K562 (cell line): ENCODE measurements around the gene COL15A1. TPM values are rescaled to one million over a fixed set of nuclear protein-coding genes. Genes with fewer than 3 reads are reported as not detected.
A peak's percentile ranks its signal among the peaks of the same experiment; 100 is the strongest.
"Not testable (repeated sequence)": the region's sequence is repeated elsewhere in the genome, so short reads cannot be mapped to it uniquely, and the experiment has no call there.

Experiments
- ATAC-seq: fragments of 200-7000 bp; cut with Tn5 transposase; 3 replicates; pipeline ENCODE4 v1.9.1; 2020; ENCODE audit warnings: moderate library complexity
- BruUV-seq: library from RNA; stranded (reverse); fragments of 400-500 nt; replicated peaks from 2 replicates; lab custom pipeline; 2021; lab: Mats Ljungman, UMichigan
- CTCF ChIA-PET: fragments of 300-600 bp; formaldehyde crosslinking; extraction: SDS; loops from one replicate; lab custom pipeline; 2021; ENCODE audit warnings: low intra/inter-chr PET ratio; lab: Yijun Ruan, JAX
- POLR2A ChIA-PET: fragments of 300-600, 350-650 bp; sonication (Branson Sonifier 250); formaldehyde crosslinking; extraction: SDS; loops from one replicate; lab custom pipeline; 2021; ENCODE audit warnings: antibody characterized with exemption, inconsistent platforms; lab: Yijun Ruan, JAX
- DNase-seq, 4 experiments: peaks; one replicate each; pipeline versions ENCODE4 v3.0.0 to v3.0.0-alpha.2; 2011 to 2018; ENCODE audit warnings: low spot score in 3 of 4, mixed read lengths in 3 of 4; ENCODE audit errors: extremely low read depth in 1 of 4
- FAIRE-seq: peaks from 2 replicates; lab custom pipeline; 2011; peaks lifted over from hg19 to GRCh38; lab: Jason Lieb, UNC
- H2AFZ ChIP-seq: 2 replicates; pipeline ENCODE4 v1.6.0; 2011; ENCODE audit warnings: low read depth, low read length, control low read depth, inconsistent platforms
- H3K27ac ChIP-seq: fragments of 200-600 bp; 3 replicates; pipeline ENCODE4 v1.8.0; 2011; ENCODE audit warnings: low read depth, mild to moderate bottlenecking, control low read depth, inconsistent platforms, low read length, moderate library complexity, mixed read lengths; ENCODE audit errors: extremely low read depth
- H3K27me3 ChIP-seq, 2 experiments: fragments of 300-600 bp in 1 of 2; 2 replicates in 1 of 2; 3 replicates in 1 of 2; pipeline versions ENCODE4 v1.6.0 to v1.8.0; 2011; ENCODE audit warnings: inconsistent platforms in 2 of 2, low read length in 2 of 2, mild to moderate bottlenecking in 1 of 2, mixed read lengths in 1 of 2, moderate library complexity in 1 of 2; ENCODE audit not compliant: control insufficient read depth in 2 of 2, insufficient read depth in 2 of 2
- H3K36me3 ChIP-seq: fragments of 300-600 bp; 3 replicates; pipeline ENCODE4 v1.8.0; 2011; ENCODE audit warnings: mild to moderate bottlenecking, low read length, inconsistent platforms; ENCODE audit not compliant: control insufficient read depth, insufficient read depth
- H3K4me1 ChIP-seq, 2 experiments: fragments of 200-600 bp in 1 of 2; replicated peaks in 1 of 2; 2 replicates in 1 of 2; 3 replicates in 1 of 2; pipeline versions ENCODE4 v1.5.1 to v1.8.0; 2011; ENCODE audit warnings: inconsistent platforms in 2 of 2, low read length in 2 of 2, mild to moderate bottlenecking in 1 of 2, mixed read lengths in 1 of 2, moderate library complexity in 1 of 2; ENCODE audit not compliant: control insufficient read depth in 2 of 2, insufficient read depth in 2 of 2
- H3K4me2 ChIP-seq: 2 replicates; pipeline ENCODE4 v1.6.1; 2011; ENCODE audit warnings: low read length, control low read depth, inconsistent platforms, mixed read lengths; ENCODE audit not compliant: insufficient read depth
- H3K4me3 ChIP-seq: fragments of 200-600 bp; sonication (generic), shearing (Covaris generic); 2 replicates; pipeline ENCODE4 v1.5.1; 2016; ENCODE audit warnings: control low read depth, inconsistent platforms
- H3K79me2 ChIP-seq: fragments of 200-600 bp; 3 replicates; pipeline ENCODE4 v1.8.0; 2011; ENCODE audit warnings: low read length, inconsistent platforms; ENCODE audit not compliant: control insufficient read depth, insufficient read depth
- H3K9ac ChIP-seq, 2 experiments: 2 replicates each; pipeline versions ENCODE4 v1.6.0 to v1.6.1; 2011; ENCODE audit warnings: low read depth in 2 of 2, low read length in 2 of 2, control low read depth in 1 of 2, inconsistent platforms in 1 of 2, mild to moderate bottlenecking in 1 of 2, mixed read lengths in 1 of 2; ENCODE audit not compliant: insufficient read depth in 1 of 2
- H3K9me1 ChIP-seq: one replicate; pipeline ENCODE4 v1.6.0; 2011; ENCODE audit warnings: inconsistent platforms, mild to moderate bottlenecking, low read length, moderate library complexity; ENCODE audit not compliant: control insufficient read depth, insufficient read depth
- H3K9me3 ChIP-seq: replicated peaks from 2 replicates; pipeline ENCODE4 v1.5.1; 2011; ENCODE audit warnings: low read depth, low read length, inconsistent platforms; ENCODE audit not compliant: control insufficient read depth, insufficient read depth
- H4K20me1 ChIP-seq: replicated peaks from 2 replicates; pipeline ENCODE4 v1.6.1; 2011; ENCODE audit warnings: low read length, inconsistent platforms, mixed read lengths; ENCODE audit not compliant: control insufficient read depth, insufficient read depth
- CBX3 ChIP-seq, 2 experiments: IDR thresholded peaks; 1 replicate in 1 of 2; 2 replicates in 1 of 2; pipeline ENCODE4 v1.6.1; 2012; ENCODE audit warnings: inconsistent platforms in 2 of 2, low read length in 2 of 2, borderline replicate concordance in 1 of 2, control low read depth in 1 of 2
- MYBL2 ChIP-seq, 2 experiments: fragments of 450-650 bp in 1 of 2; sonication (generic) in 1 of 2; formaldehyde crosslinking in 1 of 2; IDR thresholded peaks; 2 replicates each; pipeline versions ENCODE4 v1.6.1 to v1.8.1; 2017 to 2022; ENCODE audit warnings: borderline replicate concordance in 1 of 2, inconsistent platforms in 1 of 2, low read depth in 1 of 2, mild to moderate bottlenecking in 1 of 2, missing genetic modification reagents in 1 of 2, moderate library complexity in 1 of 2
- NR2C2 ChIP-seq, 2 experiments: fragments of 200-800 bp in 1 of 2; sonication (Bioruptor generic) in 1 of 2; sonication (generic) in 1 of 2; formaldehyde crosslinking in 1 of 2; IDR thresholded peaks; 2 replicates each; pipeline versions ENCODE4 v1.6.1 to v1.8.0; 2016 to 2022; ENCODE audit warnings: mild to moderate bottlenecking in 1 of 2, missing compliant biosample characterization in 1 of 2, missing genetic modification characterization in 1 of 2, missing genetic modification reagents in 1 of 2
- RCOR1 ChIP-seq, 2 experiments: IDR thresholded peaks; 2 replicates each; pipeline ENCODE4 v1.6.1; 2012; ENCODE audit warnings: low read depth in 2 of 2, low read length in 2 of 2, borderline replicate concordance in 1 of 2, improper control_type of control experiment in 1 of 2
- STAT5B ChIP-seq: fragments of 250-450 bp; sonication (Bioruptor Pico); IDR thresholded peaks from 2 replicates; pipeline ENCODE4 v1.8.0; 2021; ENCODE audit warnings: mild to moderate bottlenecking, inconsistent platforms
- ZFP36 ChIP-seq: fragments of 150-350 bp; IDR thresholded peaks from 2 replicates; pipeline ENCODE4 v1.6.1; 2018; ENCODE audit warnings: low read length, low read depth; ENCODE audit not compliant: partially characterized antibody
- ZNF384 ChIP-seq: IDR thresholded peaks from 2 replicates; pipeline ENCODE4 v1.6.1; 2012; ENCODE audit warnings: low read depth, low read length, improper control_type of control experiment
- WGBS: fragments of 100-300 bp; shearing (Covaris generic); methylation state at CpG from one replicate; pipeline ENCODE4 v1.1.6; 2016; ENCODE audit warnings: low coverage, mixed read lengths; ENCODE audit not compliant: insufficient coverage; ENCODE audit errors: missing lambda C conversion rate; 5-methylcytosine and 5-hydroxymethylcytosine counted together
- in situ Hi-C: fragments of 300-500 bp; cut with MboI; formaldehyde crosslinking; loops from 4 replicates; pipeline ENCODE4 v1.15.0; 2018; ENCODE audit warnings: inconsistent platforms, mixed read lengths
- intact Hi-C: fragments of 100-400 bp; cut with micrococcal nuclease; formaldehyde crosslinking; loops from 2 replicates; pipeline ENCODE4 v1.14.2; 2022
- polyA plus RNA-seq, 8 experiments: library from polyadenylated mRNA; depleted of rRNA in 4 of 8; stranded (reverse) in 5 of 8; unstranded in 3 of 8; fragments of >200 nt; fragmentation: Nextera tagmentation in 2 of 8; fragmentation: Illumina TruSeq in 1 of 8; extraction: Ambion mirVana in 2 of 8; extraction: Trizol in 1 of 8; gene quantifications; 2 replicates each; pipeline versions ENCODE4 v1.2.1 to v1.2.3, GENCODE V29; 2011 to 2014; ENCODE audit warnings: inconsistent platforms in 1 of 8, missing spikeins in 1 of 8
- total RNA-seq, 7 experiments: library from RNA; depleted of rRNA in 6 of 7; stranded (reverse); fragments of >200 nt in 6 of 7; fragmentation: Illumina TruSeq in 2 of 7; extraction: Trizol in 2 of 7; gene quantifications; 2 replicates each; pipeline versions ENCODE4 v1.2.1 to v1.2.3, GENCODE V29; 2011 to 2021; ENCODE audit warnings: low replicate concordance in 1 of 7
- TF ChIP-seq, protein P1 (sequence below): fragments of 450-650 bp; IDR thresholded peaks from 2 replicates; pipeline ENCODE4 v1.6.1; 2016; ENCODE audit warnings: missing biosample characterization, missing genetic modification characterization

The COL15A1 gene
- total and polyA plus RNA-seq, 9 of the 15 experiments (the other 6 are each of a cell fraction or from before 2014, with no cell fraction given) = 0.46 to 5.1 (median 2.6) TPM

GRCh38 chr9:99010393-99010792, 66.7 kb downstream of the COL15A1 start:
- H4K20me1 ChIP-seq; DNase-seq; ATAC-seq; H3K9me3 ChIP-seq; H3K4me3 ChIP-seq; H3K9me1 ChIP-seq; H3K27ac ChIP-seq; H3K36me3 ChIP-seq; H3K9ac ChIP-seq; H3K27me3 ChIP-seq; BruUV-seq; CTCF ChIA-PET; H3K79me2 ChIP-seq; TF ChIP-seq NR2C2 (CRISPR knock-in tag; IDR thresholded peaks at IDR 0.05): not testable (repeated sequence)
- WGBS = 28% methylated on average over 8 of the region's 8 CpGs
- peaks cover 10 to 32% of the 10 kb centered on the region in 2 experiments for H3K4me1 ChIP-seq
- peak overlapping the region; percentile 14 for H2AFZ ChIP-seq
- in situ Hi-C loops = loop anchor here (10.0 kb wide), 1 partner anchor 124 kb away; no protein-coding TSS in a partner anchor
- peak; percentile 46 for FAIRE-seq
- POLR2A ChIA-PET = interaction anchor here (0.6 to 1.0 kb wide), 2 partner anchors 12 to 146 kb away, joined by 3 to 4 read pairs; no protein-coding TSS in a partner anchor
- peak overlapping the region; percentile 6; the same call in 1 of the 2 replicates for H3K4me2 ChIP-seq
- TF ChIP-seq RCOR1 (IDR thresholded peaks at IDR 0.05; ENCODE audit: borderline replicate concordance in 1 of 2, low read depth in 2 of 2, low read length in 2 of 2) = peak in 1 of 2 experiments; percentile 32; a peak in 1 of 4 replicates
- TF ChIP-seq NR2C2 (tag; IDR thresholded peaks at IDR 0.05) = peak; percentile 38; the same call in 1 of the 2 replicates
- TF ChIP-seq, all 486 proteins: peak for 2; not testable (repeated sequence) for 484
- intact Hi-C loops = not testable (repeated sequence)

DNA sequence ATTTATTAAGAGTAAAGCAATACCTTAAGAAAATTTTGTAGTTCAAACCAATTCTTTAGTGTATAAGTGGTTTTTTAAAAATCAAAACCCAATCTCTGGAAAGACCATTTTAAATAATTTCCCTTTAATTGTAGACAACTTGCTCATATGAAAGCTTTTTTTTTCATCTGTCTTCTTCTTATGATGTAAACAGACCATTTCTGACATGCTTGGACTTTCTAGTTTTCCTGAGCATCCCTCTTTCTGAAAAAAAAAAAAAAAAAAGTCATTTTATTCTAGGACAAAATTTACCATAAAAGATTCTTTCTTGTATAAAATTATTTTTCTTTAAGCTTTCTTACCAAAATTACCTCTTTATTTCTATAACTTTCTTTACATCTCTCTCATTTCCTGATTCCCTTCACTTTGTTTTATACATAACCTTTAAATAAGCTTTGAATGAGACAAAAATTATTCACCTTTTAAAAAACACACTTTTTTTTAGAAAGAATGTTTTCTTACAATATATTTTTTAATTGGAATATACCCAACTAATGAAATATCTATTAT, 67.5 kb downstream of the COL15A1 start:
- BruUV-seq = no TSS peak
- FAIRE-seq (no peak), ATAC-seq (no peak)

More for the DNA sequence above, 67.5 kb downstream of the COL15A1 start:
- Histone ChIP-seq H2AFZ (no peak overlapping the region; the same call in 1 of the 2 replicates), H3K4me1 (peaks cover 2 to 29% of the 10 kb centered on the region in 2 experiments), H3K79me2 (no peaks in the 10 kb centered on the region), H3K4me2 (no peak overlapping the region), H3K9me3 (no peaks in the 10 kb centered on the region), H3K27ac (no peak overlapping the region), H3K9ac (no peak overlapping the region), H3K27me3 (no peaks in the 10 kb centered on the region), H4K20me1 (no peaks in the 10 kb centered on the region), H3K9me1 (no peaks in the 10 kb centered on the region), H3K36me3 (no peaks in the 10 kb centered on the region), H3K4me3 (no peak overlapping the region)
- ChIA-PET CTCF (interaction anchor here (0.6 kb wide), 1 partner anchor 104 kb away, joined by 3 read pairs; no protein-coding TSS in a partner anchor), POLR2A (no interaction called here)
- intact Hi-C loops (no loop called here), in situ Hi-C loops (loop anchor here (10.0 kb wide), 1 partner anchor 124 kb away; no protein-coding TSS in a partner anchor)
- TF ChIP-seq STAT5B (CRISPR knock-in tag) = no peak
- TF ChIP-seq MYBL2 (IDR thresholded peaks at IDR 0.05; ENCODE audit: low read depth) = no peak
- TF ChIP-seq MYBL2 (CRISPR knock-in tag; IDR thresholded peaks at IDR 0.05; ENCODE audit: borderline replicate concordance) = no peak
- TF ChIP-seq ZFP36 = peak; percentile 81
- TF ChIP-seq, protein P1, sequence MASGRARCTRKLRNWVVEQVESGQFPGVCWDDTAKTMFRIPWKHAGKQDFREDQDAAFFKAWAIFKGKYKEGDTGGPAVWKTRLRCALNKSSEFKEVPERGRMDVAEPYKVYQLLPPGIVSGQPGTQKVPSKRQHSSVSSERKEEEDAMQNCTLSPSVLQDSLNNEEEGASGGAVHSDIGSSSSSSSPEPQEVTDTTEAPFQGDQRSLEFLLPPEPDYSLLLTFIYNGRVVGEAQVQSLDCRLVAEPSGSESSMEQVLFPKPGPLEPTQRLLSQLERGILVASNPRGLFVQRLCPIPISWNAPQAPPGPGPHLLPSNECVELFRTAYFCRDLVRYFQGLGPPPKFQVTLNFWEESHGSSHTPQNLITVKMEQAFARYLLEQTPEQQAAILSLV (tag) = no peak
- TF ChIP-seq CBX3 (IDR thresholded peaks at IDR 0.05; ENCODE audit: borderline replicate concordance in 1 of 2, low read length in 2 of 2) = peak in 1 of 2 experiments; percentile 71; a peak in 2 of 3 replicates
- peak; percentile 74 for TF ChIP-seq ZNF384
- DNase-seq = peak in 1 of 4 experiments; percentile 46
